ENCODE measurements around the gene PPARD.

DNA sequence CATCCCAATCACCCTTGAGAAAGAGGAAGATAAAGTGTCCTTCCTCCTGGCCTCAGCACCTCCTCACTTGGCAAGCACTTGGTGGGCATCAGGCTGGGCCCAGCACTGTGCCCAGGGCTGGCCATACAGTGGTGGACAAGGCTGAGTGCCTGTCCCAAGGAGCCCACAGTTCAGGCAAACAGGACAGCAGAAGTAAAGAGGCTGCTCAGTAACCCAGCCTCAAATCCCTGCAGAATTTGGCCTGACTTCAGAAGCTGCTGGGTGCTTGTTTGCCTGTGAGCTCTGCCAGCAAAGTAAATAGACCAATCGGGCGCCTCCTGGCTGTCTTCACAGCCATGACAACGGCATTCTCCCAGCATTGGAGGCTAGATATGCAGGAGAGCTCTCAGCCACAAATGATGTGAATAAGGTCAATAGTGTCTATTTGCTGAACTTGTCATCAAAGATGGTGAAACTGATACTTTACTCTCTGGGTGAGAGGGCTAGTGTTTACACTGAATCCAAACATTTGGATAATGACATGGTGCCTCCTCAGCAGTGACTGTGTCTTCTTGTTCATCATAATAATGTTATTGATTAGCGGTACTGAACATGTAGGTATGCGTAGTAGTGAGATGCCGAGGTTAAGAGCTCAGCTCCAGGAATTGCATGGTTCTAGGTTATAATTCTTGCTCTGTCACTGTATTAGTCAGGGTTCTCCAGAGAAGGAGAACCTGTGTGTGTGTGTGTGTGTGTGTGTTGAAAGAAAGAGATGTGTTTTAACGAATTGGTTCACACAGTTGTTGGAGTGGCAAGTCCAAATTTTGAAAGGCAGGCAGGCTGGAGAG, 72.9 kb downstream of the PPARD start:
- TF ChIP-seq POLR2AphosphoS5 (IDR thresholded peaks at IDR 0.05; ENCODE audit: borderline replicate concordance, low read depth, low read length) (no peak), EZH2 (IDR thresholded peaks at IDR 0.05) (no peak)
